HFF-Myc (cell line): Measurements from ENCODE around the gene DUSP10.

Source experiments
- DNase-seq: peaks from one replicate; pipeline ENCODE4 v3.0.0-alpha.2; 2011; ENCODE audit warnings: low read depth; ENCODE audit errors: extremely low read depth
- H3K4me3 ChIP-seq: replicated peaks from 2 replicates; pipeline ENCODE4 v1.5.1; 2011; ENCODE audit warnings: low read depth, mild to moderate bottlenecking, control low read depth, low read length
- TF ChIP-seq, protein P1 (sequence below): IDR thresholded peaks from 2 replicates; pipeline ENCODE4 v1.5.1; 2012; ENCODE audit warnings: mild to moderate bottlenecking, low read depth, low read length, control low read depth; ENCODE audit errors: missing control alignments

DUSP10 gene

DNA sequence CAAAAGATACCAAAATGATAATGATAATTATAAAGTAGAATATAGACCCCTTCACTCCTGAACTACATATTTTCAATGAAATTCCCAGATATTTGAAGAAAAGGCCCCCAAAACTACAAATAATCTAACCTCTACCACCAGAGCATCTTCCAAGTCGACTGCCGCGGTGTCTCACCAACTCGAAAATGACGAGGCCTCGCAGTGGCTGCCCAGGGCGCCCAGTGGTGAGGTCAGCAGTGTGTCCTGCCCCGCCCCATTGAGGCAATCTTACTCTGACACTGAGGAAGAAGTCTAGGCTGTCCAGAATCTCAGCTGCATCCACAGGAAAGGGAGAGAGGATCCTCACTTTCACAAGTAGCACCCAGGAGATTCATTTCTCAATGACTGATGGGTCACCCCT is 5.2 kb downstream of the DUSP10 start:
- H3K4me3 ChIP-seq: no peak overlapping the region
- TF ChIP-seq, protein P1, sequence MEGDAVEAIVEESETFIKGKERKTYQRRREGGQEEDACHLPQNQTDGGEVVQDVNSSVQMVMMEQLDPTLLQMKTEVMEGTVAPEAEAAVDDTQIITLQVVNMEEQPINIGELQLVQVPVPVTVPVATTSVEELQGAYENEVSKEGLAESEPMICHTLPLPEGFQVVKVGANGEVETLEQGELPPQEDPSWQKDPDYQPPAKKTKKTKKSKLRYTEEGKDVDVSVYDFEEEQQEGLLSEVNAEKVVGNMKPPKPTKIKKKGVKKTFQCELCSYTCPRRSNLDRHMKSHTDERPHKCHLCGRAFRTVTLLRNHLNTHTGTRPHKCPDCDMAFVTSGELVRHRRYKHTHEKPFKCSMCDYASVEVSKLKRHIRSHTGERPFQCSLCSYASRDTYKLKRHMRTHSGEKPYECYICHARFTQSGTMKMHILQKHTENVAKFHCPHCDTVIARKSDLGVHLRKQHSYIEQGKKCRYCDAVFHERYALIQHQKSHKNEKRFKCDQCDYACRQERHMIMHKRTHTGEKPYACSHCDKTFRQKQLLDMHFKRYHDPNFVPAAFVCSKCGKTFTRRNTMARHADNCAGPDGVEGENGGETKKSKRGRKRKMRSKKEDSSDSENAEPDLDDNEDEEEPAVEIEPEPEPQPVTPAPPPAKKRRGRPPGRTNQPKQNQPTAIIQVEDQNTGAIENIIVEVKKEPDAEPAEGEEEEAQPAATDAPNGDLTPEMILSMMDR: no peak
- no peak for DNase-seq

DNA sequence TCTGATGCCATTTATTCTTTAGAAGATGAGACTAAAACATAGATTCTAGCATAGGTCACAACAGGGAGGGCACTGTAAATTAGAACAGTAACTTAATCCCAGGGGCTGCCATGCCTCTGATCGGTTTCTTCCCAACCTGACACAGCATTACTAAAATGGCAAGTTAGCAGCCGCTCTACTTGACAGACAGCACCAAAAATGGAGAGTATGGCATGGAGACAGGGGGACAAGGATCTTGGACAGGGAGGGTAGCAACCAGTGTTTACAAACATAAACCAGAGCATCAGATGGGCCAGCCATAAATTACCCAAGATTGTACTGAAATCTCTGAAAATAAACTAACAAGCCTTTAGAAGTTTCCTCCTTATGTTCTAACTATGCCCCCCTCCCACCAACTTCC is 5.9 kb downstream of the DUSP10 start:
- H3K4me3 ChIP-seq: no peak overlapping the region
- TF ChIP-seq, protein P1: no peak
- DNase-seq: no peak

DNA sequence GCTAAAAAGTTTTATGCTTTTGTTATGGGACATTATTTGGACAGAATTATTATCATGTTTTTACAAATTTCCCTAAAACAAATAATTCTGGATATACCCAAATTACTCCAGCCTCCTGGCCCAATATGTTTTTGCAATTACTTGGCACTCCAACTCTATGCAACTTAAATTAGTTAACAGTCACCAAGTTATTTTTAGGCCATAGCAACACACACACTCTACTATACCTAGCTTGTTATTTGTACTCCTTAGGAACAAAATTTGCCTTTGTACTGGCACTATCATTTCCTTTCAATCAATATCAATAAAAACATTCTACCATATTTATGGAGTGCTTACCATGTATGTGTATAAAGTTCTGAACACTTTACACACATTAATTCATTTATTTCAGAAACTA is 7.7 kb downstream of the DUSP10 start:
- H3K4me3 ChIP-seq: no peak overlapping the region
- no peak for DNase-seq
- TF ChIP-seq, protein P1: no peak

DNA sequence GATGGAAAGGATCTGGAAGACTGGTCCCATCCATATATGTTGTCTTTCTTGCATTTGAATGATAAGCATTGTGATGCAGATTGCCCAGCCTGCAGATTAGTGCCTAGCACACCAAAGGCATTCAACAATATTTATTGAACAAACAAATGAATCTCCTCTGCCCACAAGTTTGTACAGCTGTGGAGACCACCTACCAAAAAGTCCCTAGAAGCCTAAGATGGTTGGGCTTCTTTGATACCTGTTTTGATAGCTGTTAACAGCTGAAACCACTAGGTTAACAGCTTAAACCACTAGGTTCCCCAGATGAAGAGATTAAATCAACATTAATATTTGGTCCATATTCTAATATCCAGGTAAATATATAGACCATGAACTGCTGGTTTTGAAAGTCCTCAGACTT is 9.8 kb downstream of the DUSP10 start:
- TF ChIP-seq, protein P1: no peak
- no peak for DNase-seq

DNA sequence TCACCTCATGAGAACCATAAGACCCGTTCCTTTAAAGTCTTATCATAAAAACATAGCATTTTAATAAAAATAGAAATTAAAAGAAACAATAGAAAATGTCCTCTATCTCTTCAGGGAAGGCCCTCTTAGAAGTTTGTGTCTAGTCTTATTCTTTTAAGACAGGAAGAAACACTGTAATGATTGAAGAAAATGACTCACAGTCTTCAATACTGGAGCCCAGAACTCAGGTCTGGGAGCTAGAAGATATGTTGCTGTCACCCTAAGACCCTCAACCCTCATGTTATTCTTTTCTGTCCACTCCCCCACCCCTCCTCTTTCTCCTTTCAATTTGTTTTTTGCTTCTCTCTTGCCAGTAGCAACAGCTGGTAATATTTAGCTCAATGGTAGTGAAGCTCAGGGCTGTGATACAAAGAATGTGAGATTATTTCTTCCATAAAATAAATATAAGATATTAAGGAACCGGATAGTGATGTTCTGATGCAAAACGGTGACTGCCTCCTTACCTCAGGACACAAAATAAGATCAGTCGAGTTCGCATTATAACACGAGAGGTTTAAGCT is 12.0 kb downstream of the DUSP10 start:
- TF ChIP-seq, protein P1: no peak
- H3K4me3 ChIP-seq: no peak overlapping the region

More for the DNA sequence above, 9.8 kb downstream of the DUSP10 start:
- H3K4me3 ChIP-seq: no peak overlapping the region

DNA sequence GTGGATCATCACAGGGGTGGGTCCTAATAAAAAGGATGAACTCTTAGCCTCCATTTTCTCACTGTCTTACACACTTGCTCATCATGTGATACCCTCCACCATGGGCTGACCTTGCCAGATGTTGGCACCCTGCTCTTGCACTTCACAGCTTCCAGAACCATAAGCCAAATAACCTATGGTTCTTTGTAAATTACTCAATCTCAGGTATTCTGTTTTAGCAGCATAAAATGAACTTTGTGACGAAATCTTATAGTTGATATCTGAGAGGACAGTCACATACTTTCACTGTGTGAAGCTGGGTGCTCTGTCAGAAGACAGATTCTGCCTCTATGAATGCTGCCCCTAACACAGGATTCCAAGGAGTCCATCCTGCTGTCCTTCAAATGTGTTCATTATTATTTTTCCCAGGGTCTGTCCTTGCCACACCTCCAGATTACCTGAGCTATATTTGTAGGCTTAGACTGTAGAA is 13.8 kb downstream of the DUSP10 start:
- TF ChIP-seq, protein P1: no peak
- DNase-seq: no peak
- H3K4me3 ChIP-seq: no peak overlapping the region

More for the DNA sequence above, 12.0 kb downstream of the DUSP10 start:
- no peak for DNase-seq
